Measurements from ENCODE around the gene PDCD11. TPM values are rescaled to one million over a fixed set of nuclear protein-coding genes. Genes with fewer than 3 reads are reported as not detected.
A peak's percentile ranks its signal among the peaks of the same experiment; 100 is the strongest.

Gene PDCD11
- total RNA-seq, 1 donor from 2014 or later: 73.2 TPM

GRCh38 chr10:103374263-103374662 lies 22.2 kb upstream of the PDCD11 start:
- no peak for DNase-seq
- Mint-ChIP-seq H3K36me3 (ENCODE audit: unreplicated experiment) (no peaks in the 10 kb centered on the region), H3K4me3 (ENCODE audit: unreplicated experiment) (no peak overlapping the region), H3K27ac (ENCODE audit: unreplicated experiment) (no peak overlapping the region), H3K27me3 (ENCODE audit: unreplicated experiment) (no peaks in the 10 kb centered on the region), H3K9me3 (ENCODE audit: unreplicated experiment) (no peaks in the 10 kb centered on the region), H3K4me1 (ENCODE audit: low read depth, unreplicated experiment) (peaks cover 2% of the 10 kb centered on the region)
- TF ChIP-seq CTCF (IDR thresholded peaks at IDR 0.05; ENCODE audit: partially characterized antibody, unreplicated experiment): no peak

DNA sequence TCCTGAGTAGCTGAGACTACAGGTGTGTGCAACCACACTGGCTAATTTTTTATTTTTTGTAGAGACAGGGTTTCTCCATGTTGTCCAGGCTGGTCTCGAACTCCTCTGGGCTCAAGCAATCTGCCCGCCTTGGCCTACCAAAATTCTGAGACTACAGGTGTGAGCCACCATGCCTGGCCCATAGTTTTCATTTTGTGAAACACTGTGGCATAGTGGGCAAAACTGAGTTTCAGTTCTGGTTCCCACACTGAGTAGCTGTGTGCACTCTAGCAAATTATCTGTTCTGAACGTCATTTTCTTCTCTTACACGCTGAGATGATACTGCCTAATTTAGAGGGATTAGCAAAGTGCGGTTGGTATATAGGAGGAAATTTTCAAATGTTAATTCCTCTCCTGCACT lies 13.7 kb upstream of the PDCD11 start:
- H3K27me3 Mint-ChIP-seq (ENCODE audit: unreplicated experiment): no peaks in the 10 kb centered on the region
- no peaks in the 10 kb centered on the region for H3K4me1 Mint-ChIP-seq (ENCODE audit: low read depth, unreplicated experiment)
- H3K27ac Mint-ChIP-seq (ENCODE audit: unreplicated experiment): no peak overlapping the region
- no peaks in the 10 kb centered on the region for H3K36me3 Mint-ChIP-seq (ENCODE audit: unreplicated experiment)
- H3K4me3 Mint-ChIP-seq (ENCODE audit: unreplicated experiment): no peak overlapping the region
- H3K9me3 Mint-ChIP-seq (ENCODE audit: unreplicated experiment): no peaks in the 10 kb centered on the region
- DNase-seq: no peak
- TF ChIP-seq CTCF (IDR thresholded peaks at IDR 0.05; ENCODE audit: partially characterized antibody, unreplicated experiment): no peak

DNA sequence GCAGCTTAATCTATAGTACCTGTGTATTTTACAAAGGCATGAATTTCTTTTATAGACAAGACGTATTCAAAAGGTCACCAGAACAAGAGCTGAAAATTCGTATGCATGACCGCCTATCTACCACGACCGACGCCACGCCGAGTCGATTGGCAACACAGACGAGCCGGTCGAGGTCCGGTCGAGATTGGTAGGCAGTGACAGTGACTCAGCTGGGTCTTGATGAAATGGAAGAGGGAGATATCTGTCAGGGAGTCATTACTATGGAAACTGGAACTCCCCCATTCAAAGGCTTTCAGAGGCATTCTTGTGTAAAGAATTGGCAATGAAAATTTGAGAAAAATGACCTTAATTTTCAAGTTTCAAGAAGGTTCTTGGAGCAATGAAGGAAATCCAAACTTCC lies 2.2 kb upstream of the PDCD11 start:
- H3K4me1 Mint-ChIP-seq (ENCODE audit: low read depth, unreplicated experiment): peaks cover 15% of the 10 kb centered on the region
- H3K4me3 Mint-ChIP-seq (ENCODE audit: unreplicated experiment): peak overlapping the region; percentile 63

DNA sequence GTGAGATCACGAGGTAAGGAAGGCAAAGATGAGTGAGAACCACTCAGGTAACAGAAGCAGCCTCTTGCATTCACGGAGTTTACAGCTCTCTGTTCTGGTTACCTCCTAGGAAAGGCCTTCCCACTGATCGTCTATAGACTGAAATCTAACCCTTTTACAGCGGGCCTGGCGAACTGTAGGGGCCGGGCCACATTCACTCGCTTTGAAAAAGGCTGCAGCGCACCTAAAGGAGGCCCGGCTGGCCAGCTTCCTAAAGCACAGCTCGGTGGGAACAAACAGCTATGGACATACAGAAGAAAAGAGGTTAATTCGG lies 716 bp upstream of the PDCD11 start:
- H3K27me3 Mint-ChIP-seq (ENCODE audit: unreplicated experiment): peaks cover 5% of the 10 kb centered on the region
- peak overlapping the region; percentile 97 for H3K27ac Mint-ChIP-seq (ENCODE audit: unreplicated experiment)
- H3K9me3 Mint-ChIP-seq (ENCODE audit: unreplicated experiment): peaks cover 6% of the 10 kb centered on the region
- peaks cover 15% of the 10 kb centered on the region for H3K4me1 Mint-ChIP-seq (ENCODE audit: low read depth, unreplicated experiment)
- no peaks in the 10 kb centered on the region for H3K36me3 Mint-ChIP-seq (ENCODE audit: unreplicated experiment)
- no peak for TF ChIP-seq CTCF (IDR thresholded peaks at IDR 0.05; ENCODE audit: partially characterized antibody, unreplicated experiment)
- H3K4me3 Mint-ChIP-seq (ENCODE audit: unreplicated experiment): peak overlapping the region; percentile 96
- no peak for DNase-seq

More for the DNA sequence above, 2.2 kb upstream of the PDCD11 start:
- Mint-ChIP-seq H3K27me3 (ENCODE audit: unreplicated experiment) (peaks cover 5% of the 10 kb centered on the region), H3K36me3 (ENCODE audit: unreplicated experiment) (no peaks in the 10 kb centered on the region), H3K9me3 (ENCODE audit: unreplicated experiment) (peaks cover 6% of the 10 kb centered on the region), H3K27ac (ENCODE audit: unreplicated experiment) (no peak overlapping the region)
- no peak for DNase-seq
- TF ChIP-seq CTCF (IDR thresholded peaks at IDR 0.05; ENCODE audit: partially characterized antibody, unreplicated experiment): no peak

- Mint-ChIP-seq H3K36me3 (ENCODE audit: unreplicated experiment) (no peaks in the 10 kb centered on the region), H3K27ac (ENCODE audit: unreplicated experiment) (peak overlapping the region; percentile 97), H3K4me1 (ENCODE audit: low read depth, unreplicated experiment) (peaks cover 15% of the 10 kb centered on the region), H3K9me3 (ENCODE audit: unreplicated experiment) (peaks cover 6% of the 10 kb centered on the region), H3K4me3 (ENCODE audit: unreplicated experiment) (peak overlapping the region; percentile 96), H3K27me3 (ENCODE audit: unreplicated experiment) (peaks cover 5% of the 10 kb centered on the region)
- no peak for TF ChIP-seq CTCF (IDR thresholded peaks at IDR 0.05; ENCODE audit: partially characterized antibody, unreplicated experiment)
- no peak for DNase-seq
These were observed 312 bp downstream of the PDCD11 start for GRCh38 chr10:103396789-103397087.
